Esophagus muscularis mucosa (tissue), 4 donors: ENCODE measurements around the gene CNFN.

Experiments used
- CTCF ChIP-seq, 3 experiments: fragments of 200-600 bp in 2 of 3; fragments of 450-650 bp in 1 of 3; sonication (generic) in 2 of 3; IDR thresholded peaks; one replicate each; pipeline ENCODE4 v1.5.1; 2017 to 2019; ENCODE audit warnings: antibody characterized with exemption in 3 of 3, mild to moderate bottlenecking in 2 of 3, moderate library complexity in 1 of 3
- EP300 ChIP-seq: sonication (generic); formaldehyde crosslinking; IDR thresholded peaks from one replicate; pipeline ENCODE4 v1.6.1; 2017; ENCODE audit warnings: antibody characterized with exemption
- POLR2A ChIP-seq: fragments of 450-650 bp; IDR thresholded peaks from one replicate; pipeline ENCODE4 v1.6.1; 2017; ENCODE audit warnings: antibody characterized with exemption, moderate library complexity, mild to moderate bottlenecking, low read depth
- POLR2AphosphoS5 ChIP-seq, 2 donors: sonication (generic); formaldehyde crosslinking; IDR thresholded peaks; one replicate each; pipeline ENCODE4 v1.6.1; 2017; ENCODE audit warnings: antibody characterized with exemption in 2 of 2

- TF ChIP-seq CTCF (IDR thresholded peaks at IDR 0.05) (no peak), POLR2A (no peak), EP300 (no peak), POLR2AphosphoS5 (IDR thresholded peaks at IDR 0.05) (no peak)
Measured at GRCh38 chr19:42357290-42357689, 32.8 kb downstream of the CNFN start.
